SU-DHL-6 (cell line): ENCODE data around the gene PDGFRA.
"Not testable (repeated sequence)": the region's sequence is repeated elsewhere in the genome, so short reads cannot be mapped to it uniquely, and the experiment has no call there.

ENCODE experiments used
- CTCF ChIP-seq: fragments of 200-600 bp; sonication (generic); IDR thresholded peaks from one replicate; pipeline ENCODE4 v1.5.1; 2017; ENCODE audit warnings: antibody characterized with exemption, mild to moderate bottlenecking, low read length, moderate library complexity; ENCODE audit not compliant: insufficient read depth, poor library complexity, severe bottlenecking
- EZH2phosphoT487 ChIP-seq: fragments of 200-600 bp; sonication (generic), shearing (Covaris generic); conservative IDR thresholded peaks from 2 replicates; pipeline ENCODE4 v1.6.1; 2018; ENCODE audit warnings: mild to moderate bottlenecking, antibody characterized with exemption, low read length, moderate library complexity, mixed read lengths

DNA sequence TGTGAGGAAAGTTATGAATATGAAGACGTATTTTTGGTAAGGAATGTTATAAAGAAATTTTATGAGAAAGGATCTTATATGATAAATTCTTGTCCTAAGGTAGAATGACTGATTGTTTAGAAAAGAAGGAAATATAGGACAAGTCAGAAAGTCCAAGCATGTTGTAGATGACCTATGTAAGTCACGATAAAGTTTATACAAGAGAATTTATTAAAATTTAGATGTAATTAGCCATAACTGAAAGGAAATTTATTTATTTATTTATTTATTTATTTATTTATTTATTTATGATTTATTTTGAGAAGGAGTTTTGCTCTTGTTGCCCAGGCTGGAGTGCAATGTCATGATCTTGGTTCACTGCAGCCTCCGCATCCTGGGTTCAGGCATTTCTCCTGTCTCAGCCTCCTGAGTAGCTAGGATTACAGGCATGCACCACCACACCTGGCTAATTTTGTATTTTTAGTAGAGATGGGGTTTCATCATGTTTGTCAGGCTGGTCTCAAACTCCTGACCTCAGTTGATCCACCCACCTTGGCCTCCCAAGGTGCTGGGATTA lies 12.3 kb downstream of the PDGFRA start:
- TF ChIP-seq CTCF, EZH2phosphoT487: not testable (repeated sequence)
